Measurements from ENCODE around the gene INTS1. TPM values are rescaled to one million over a fixed set of nuclear protein-coding genes. Genes with fewer than 3 reads are reported as not detected.

Gene INTS1
- total RNA-seq, result 32.1 and 62.4 TPM in 2 replicates

GRCh38 chr7:1503816-1504775, at the start of gene INTS1:
TSS of gene INTS1 (minus strand) at chr7:1504389. CDS start at chr7:1503960, 429 bp downstream.

GRCh38 chr7:1458683-1459511, 45.3 kb downstream of the INTS1 start, which contains the start of gene MICALL2:
TSS of gene MICALL2 (minus strand) at chr7:1459470. CDS start at chr7:1459326, 144 bp downstream.

Other genes with a start within 250 kb of the INTS1 start
- 12.6 and 26.8 TPM in 2 replicates for gene MICALL2, start 44.9 kb downstream of the INTS1 start, total RNA-seq
- gene MAFK, start 26.3 kb upstream of the INTS1 start, total RNA-seq, result 21.9 and 73.8 TPM in 2 replicates
- gene TMEM184A, start 51.8 kb upstream of the INTS1 start, total RNA-seq, result 0.13 TPM in 1 of 2 replicates, not detected in the other
- 15.0 and 25.1 TPM in 2 replicates for gene PSMG3, start 65.6 kb upstream of the INTS1 start, total RNA-seq
- 0.57 and 0.81 TPM in 2 replicates for gene ELFN1, start 165.9 kb upstream of the INTS1 start, total RNA-seq